Colonic mucosa (tissue), 4 donors: ENCODE data around the gene OMP. TPM values are rescaled to one million over a fixed set of nuclear protein-coding genes. Genes with fewer than 3 reads are reported as not detected.

Experiments used
- DNase-seq: peaks from one replicate; pipeline ENCODE4 v3.0.0-alpha.2; 2020
- H3K27ac ChIP-seq: fragments of 200-600 bp; one replicate; pipeline ENCODE4 v1.8.0; 2021
- H3K27me3 ChIP-seq: fragments of 200-600 bp; one replicate; pipeline ENCODE4 v1.8.0; 2021
- H3K36me3 ChIP-seq: fragments of 200-600 bp; one replicate; pipeline ENCODE4 v1.8.0; 2021
- H3K4me1 ChIP-seq: fragments of 200-600 bp; one replicate; pipeline ENCODE4 v1.8.0; 2021; ENCODE audit warnings: mild to moderate bottlenecking
- H3K4me3 ChIP-seq: fragments of 200-600 bp; one replicate; pipeline ENCODE4 v1.8.0; 2021
- H3K9ac ChIP-seq, 2 donors: one replicate each; pipeline ENCODE4 v1.7.0; 2013; ENCODE audit warnings: control low read depth in 2 of 2, low read depth in 2 of 2, low read length in 2 of 2
- H3K9me3 ChIP-seq: fragments of 200-600 bp; one replicate; pipeline ENCODE4 v1.8.0; 2021
- intact Hi-C: fragments of 100-400 bp; cut with DNase I; formaldehyde crosslinking; loops from one replicate; pipeline ENCODE4 v1.14.1; 2022
- total RNA-seq, 2 donors: library from RNA; stranded (reverse); fragmentation: NEBNext Ultra II Directional in 1 of 2; extraction: Animal tissue kit (Norgen Biotek cat#: 25700) in 1 of 2; gene quantifications; one replicate each; pipeline ENCODE4 v1.2.1, GENCODE V29; 2021
- TF ChIP-seq, protein P1 (sequence below): fragments of 200-600 bp; IDR thresholded peaks from one replicate; pipeline ENCODE4 v1.8.0; 2022; ENCODE audit warnings: antibody characterized with exemption, mild to moderate bottlenecking
- donor health status: healthy.
- donor health status: DM: no; HTN: no; CAD: no.
- donor health status: DM: no; HTN: no; CAD: no.

The OMP gene
- total RNA-seq, 2 donors from 2014 or later: 7.5 to 16.8 TPM

DNA sequence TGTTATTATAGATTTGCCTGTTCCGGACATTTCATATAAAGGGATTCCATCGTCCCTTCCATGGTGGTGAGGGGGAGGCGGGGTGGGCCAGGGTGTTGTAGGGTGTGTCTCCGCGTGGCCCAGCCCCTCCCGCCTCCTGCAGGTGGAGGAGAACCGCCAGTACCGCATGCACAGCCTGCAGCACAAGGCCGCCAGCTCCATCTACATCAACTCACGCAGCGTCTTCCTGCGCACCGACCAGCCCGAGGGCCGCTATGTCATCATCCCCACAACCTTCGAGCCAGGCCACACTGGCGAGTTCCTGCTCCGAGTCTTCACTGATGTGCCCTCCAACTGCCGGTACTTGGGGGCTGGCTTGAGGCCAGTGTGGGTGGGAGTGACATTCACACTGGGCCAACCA is 17.9 kb downstream of the OMP start:
- Histone ChIP-seq H3K9ac (no peak overlapping the region), H3K4me1 (no peaks in the 10 kb centered on the region), H3K9me3 (no peaks in the 10 kb centered on the region), H3K4me3 (no peak overlapping the region), H3K36me3 (peaks cover 32% of the 10 kb centered on the region), H3K27me3 (no peaks in the 10 kb centered on the region), H3K27ac (no peak overlapping the region)
- TF ChIP-seq, protein P1, sequence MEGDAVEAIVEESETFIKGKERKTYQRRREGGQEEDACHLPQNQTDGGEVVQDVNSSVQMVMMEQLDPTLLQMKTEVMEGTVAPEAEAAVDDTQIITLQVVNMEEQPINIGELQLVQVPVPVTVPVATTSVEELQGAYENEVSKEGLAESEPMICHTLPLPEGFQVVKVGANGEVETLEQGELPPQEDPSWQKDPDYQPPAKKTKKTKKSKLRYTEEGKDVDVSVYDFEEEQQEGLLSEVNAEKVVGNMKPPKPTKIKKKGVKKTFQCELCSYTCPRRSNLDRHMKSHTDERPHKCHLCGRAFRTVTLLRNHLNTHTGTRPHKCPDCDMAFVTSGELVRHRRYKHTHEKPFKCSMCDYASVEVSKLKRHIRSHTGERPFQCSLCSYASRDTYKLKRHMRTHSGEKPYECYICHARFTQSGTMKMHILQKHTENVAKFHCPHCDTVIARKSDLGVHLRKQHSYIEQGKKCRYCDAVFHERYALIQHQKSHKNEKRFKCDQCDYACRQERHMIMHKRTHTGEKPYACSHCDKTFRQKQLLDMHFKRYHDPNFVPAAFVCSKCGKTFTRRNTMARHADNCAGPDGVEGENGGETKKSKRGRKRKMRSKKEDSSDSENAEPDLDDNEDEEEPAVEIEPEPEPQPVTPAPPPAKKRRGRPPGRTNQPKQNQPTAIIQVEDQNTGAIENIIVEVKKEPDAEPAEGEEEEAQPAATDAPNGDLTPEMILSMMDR: no peak
- intact Hi-C loops: no loop called here
- no peak for DNase-seq

DNA sequence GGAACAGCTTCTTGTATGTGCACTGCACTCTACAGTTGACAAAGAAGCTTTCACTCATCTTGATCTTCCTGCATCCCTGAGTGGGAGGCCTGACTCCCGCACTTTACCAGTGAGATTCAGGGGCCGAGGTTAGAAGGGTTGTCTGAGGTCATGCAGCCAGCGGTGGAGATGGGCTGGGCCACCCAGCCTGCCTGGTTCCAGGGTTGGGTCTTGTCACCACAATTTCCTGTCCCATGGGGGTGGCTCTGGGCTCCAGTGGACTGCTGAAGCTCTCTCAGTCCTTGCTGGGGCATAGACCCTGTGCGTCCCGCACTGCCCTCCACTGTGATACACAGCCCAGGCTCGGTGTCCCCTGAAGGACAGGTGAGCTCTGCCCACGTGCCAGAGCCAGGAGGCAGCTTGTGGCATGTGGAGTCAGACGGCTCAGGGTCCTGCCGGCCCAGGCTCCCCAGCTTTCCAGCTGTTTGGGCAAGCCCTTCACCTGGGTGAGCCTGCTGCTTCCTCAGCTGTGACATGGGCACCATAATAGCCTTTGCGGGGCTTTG is 18.5 kb downstream of the OMP start:
- no peak for DNase-seq
- Histone ChIP-seq H3K4me1 (no peaks in the 10 kb centered on the region), H3K36me3 (peaks cover 27% of the 10 kb centered on the region), H3K27ac (no peak overlapping the region), H3K27me3 (no peaks in the 10 kb centered on the region), H3K4me3 (no peak overlapping the region), H3K9ac (no peak overlapping the region), H3K9me3 (no peaks in the 10 kb centered on the region)
- TF ChIP-seq, protein P1: no peak
- intact Hi-C loops: no loop called here

DNA sequence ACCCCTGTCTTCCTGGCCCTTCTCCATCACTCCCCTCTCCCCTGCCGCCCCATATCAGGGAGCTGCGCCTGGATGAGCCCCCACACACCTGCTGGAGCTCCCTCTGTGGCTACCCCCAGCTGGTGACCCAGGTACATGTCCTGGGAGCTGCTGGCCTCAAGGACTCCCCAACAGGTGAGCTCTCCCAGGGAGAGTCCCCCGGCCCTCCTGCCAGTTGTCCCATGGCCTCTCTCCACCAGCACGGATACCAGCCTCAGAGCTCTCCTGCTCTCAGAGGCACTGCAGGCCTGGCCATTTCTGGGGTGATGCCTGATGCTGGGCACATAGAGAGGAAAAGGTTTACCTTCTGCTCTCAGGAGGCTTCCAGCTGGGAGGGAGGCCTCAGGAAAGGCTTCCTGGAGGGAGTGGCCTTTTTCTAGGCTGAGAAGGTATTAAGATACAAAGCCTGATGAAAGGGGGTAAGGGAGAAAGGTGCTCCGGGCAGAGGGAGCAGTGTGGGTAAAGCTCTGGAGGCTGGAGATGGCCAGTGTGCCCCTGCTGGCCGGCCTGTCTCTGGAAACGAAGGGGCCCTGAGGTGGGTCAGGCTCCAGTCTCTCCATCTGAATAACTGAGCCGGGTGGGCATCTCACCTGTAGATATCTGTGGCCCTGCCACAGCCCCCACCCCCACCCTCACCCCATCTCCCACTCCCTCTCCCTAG is 19.4 kb downstream of the OMP start:
- Histone ChIP-seq H3K4me3 (no peak overlapping the region), H3K9me3 (no peaks in the 10 kb centered on the region), H3K27me3 (no peaks in the 10 kb centered on the region), H3K9ac (no peak overlapping the region), H3K27ac (no peak overlapping the region), H3K36me3 (peaks cover 24% of the 10 kb centered on the region), H3K4me1 (no peaks in the 10 kb centered on the region)
- TF ChIP-seq, protein P1: no peak
- DNase-seq: no peak
- intact Hi-C loops: no loop called here

DNA sequence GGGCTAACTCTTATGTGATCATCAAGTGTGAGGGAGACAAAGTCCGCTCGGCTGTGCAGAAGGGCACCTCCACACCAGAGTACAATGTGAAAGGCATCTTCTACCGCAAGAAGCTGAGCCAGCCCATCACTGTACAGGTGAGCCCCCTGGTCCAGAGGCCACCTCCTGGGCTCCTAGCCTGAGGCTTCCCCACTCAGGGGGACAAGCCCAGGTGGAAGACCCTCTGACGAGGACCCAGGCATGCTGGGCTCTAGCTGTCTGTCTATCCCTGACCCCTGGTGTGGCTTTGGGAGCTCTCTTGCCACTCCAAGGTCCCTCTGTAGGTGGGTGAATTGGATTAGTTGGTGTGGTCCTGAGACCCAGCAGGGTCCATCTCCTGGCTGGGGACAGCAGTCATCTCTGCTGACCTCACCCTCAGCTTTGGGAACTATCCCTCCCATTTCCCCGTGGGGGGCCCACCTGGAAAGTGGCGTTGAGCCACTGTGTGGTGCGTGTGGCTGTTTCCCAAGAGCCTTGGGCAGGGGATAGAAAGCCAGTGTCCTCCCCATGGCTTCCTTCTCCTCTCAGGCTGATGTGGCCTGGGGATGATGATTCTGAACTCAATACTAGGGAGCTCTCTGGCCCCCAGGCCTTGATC is 20.1 kb downstream of the OMP start:
- H3K9me3 ChIP-seq: no peaks in the 10 kb centered on the region
- no peak overlapping the region for H3K27ac ChIP-seq
- no peak overlapping the region for H3K9ac ChIP-seq
- no peak for DNase-seq
- H3K27me3 ChIP-seq: no peaks in the 10 kb centered on the region
- intact Hi-C loops: no loop called here
- TF ChIP-seq, protein P1: no peak
- peaks cover 5% of the 10 kb centered on the region for H3K4me1 ChIP-seq
- peaks cover 24% of the 10 kb centered on the region for H3K36me3 ChIP-seq
- no peak overlapping the region for H3K4me3 ChIP-seq

DNA sequence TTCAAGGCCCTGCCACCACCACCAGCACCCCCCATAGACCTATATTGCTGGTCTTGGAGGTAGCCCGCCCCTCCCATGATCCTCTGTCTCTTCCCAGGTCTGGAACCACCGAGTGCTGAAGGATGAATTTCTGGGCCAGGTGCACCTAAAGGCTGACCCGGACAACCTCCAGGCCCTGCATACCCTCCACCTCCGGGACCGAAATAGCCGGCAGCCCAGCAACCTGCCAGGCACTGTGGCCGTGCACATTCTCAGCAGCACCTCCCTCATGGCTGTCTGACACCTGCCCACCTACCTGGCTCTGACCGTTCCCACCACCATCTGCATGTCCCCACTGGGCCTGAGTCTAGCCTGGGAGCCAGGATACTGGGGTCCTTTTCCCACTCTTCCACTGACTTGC is 21.0 kb downstream of the OMP start:
- H3K9ac ChIP-seq: no peak overlapping the region
- no peaks in the 10 kb centered on the region for H3K27me3 ChIP-seq
- H3K27ac ChIP-seq: no peak overlapping the region
- H3K4me1 ChIP-seq: peaks cover 8% of the 10 kb centered on the region
- no peak for DNase-seq
- no peaks in the 10 kb centered on the region for H3K9me3 ChIP-seq
- TF ChIP-seq, protein P1: no peak
- intact Hi-C loops: no loop called here
- H3K4me3 ChIP-seq: no peak overlapping the region
- peaks cover 21% of the 10 kb centered on the region for H3K36me3 ChIP-seq
